Measurements from ENCODE around the gene C10orf143.

C10orf143 gene

DNA sequence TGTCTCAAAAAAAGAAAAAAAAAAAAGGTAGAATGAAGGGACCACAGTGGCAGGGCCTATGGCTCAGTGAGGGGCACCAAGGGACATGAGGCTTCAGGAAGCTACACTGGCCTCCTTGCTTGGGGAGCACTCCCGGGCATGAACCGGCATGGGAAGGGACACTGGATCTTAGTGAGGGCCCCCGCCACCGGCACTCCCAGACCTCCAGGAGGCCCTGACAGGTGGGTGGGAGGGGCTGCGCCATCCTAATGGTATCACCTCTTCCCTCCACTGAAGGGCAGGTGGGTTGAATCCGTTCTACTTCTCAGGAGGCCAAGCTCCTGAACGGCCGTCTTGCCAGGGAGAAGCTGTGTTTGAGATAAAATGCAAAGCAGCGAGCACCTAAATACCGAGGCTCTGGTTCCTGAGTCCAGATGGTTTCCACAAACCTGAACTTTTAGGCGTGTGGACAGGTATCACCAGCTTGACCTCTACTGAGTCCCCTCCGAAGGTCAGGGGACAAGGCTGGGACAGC is 69.8 kb downstream of the C10orf143 start:
- no peak for DNase-seq (ENCODE audit: extremely low read depth, insufficient read length)
- no peak overlapping the region for H3K4me3 ChIP-seq (replicated peaks; ENCODE audit: low read depth, low read length)
- no peaks in the 10 kb centered on the region for H3K36me3 ChIP-seq (ENCODE audit: control insufficient read depth, insufficient read depth, low read length)
- no peaks in the 10 kb centered on the region for H3K27me3 ChIP-seq (replicated peaks; ENCODE audit: control insufficient read depth, insufficient read depth, low read length)
- TF ChIP-seq CTCF (IDR thresholded peaks at IDR 0.05; ENCODE audit: insufficient read depth, low read length, poor library complexity, severe bottlenecking): no peak

GRCh38 chr10:130040351-130040750 is 70.3 kb downstream of the C10orf143 start:
- no peaks in the 10 kb centered on the region for H3K36me3 ChIP-seq (ENCODE audit: control insufficient read depth, insufficient read depth, low read length)
- no peak for TF ChIP-seq CTCF (IDR thresholded peaks at IDR 0.05; ENCODE audit: insufficient read depth, low read length, poor library complexity, severe bottlenecking)
- DNase-seq (ENCODE audit: extremely low read depth, insufficient read length): no peak
- H3K4me3 ChIP-seq (replicated peaks; ENCODE audit: low read depth, low read length): no peak overlapping the region
- no peaks in the 10 kb centered on the region for H3K27me3 ChIP-seq (replicated peaks; ENCODE audit: control insufficient read depth, insufficient read depth, low read length)

GRCh38 chr10:130039141-130039540 is 71.5 kb downstream of the C10orf143 start:
- no peaks in the 10 kb centered on the region for H3K27me3 ChIP-seq (replicated peaks; ENCODE audit: control insufficient read depth, insufficient read depth, low read length)

DNA sequence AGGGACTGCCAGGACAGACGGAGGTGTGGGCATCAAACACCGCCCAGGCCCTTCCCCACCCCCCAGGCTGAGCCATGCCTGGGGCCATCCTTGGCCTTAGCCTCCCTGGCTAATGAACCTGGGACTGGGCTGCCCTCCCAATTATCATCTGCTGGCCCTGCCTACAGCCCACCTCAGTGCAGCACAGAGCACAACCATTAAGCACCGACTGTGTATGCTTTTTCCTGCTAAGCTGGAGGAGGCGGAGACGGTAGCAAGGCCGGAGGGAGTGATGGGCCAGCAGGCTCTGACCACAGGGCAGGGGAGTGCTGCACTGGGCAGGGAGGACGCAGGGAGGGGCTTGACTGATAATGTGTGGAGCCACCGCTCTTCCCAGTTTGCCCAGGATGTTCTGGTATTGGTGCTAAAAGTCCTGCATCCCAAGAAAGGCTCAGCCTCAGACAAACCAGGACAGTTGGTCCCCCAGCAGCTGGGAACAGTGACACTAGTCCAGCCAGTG is 72.0 kb downstream of the C10orf143 start:
- DNase-seq (ENCODE audit: extremely low read depth, insufficient read length): no peak
- H3K36me3 ChIP-seq (ENCODE audit: control insufficient read depth, insufficient read depth, low read length): no peaks in the 10 kb centered on the region
- no peaks in the 10 kb centered on the region for H3K27me3 ChIP-seq (replicated peaks; ENCODE audit: control insufficient read depth, insufficient read depth, low read length)
- TF ChIP-seq CTCF (IDR thresholded peaks at IDR 0.05; ENCODE audit: insufficient read depth, low read length, poor library complexity, severe bottlenecking): no peak
- no peak overlapping the region for H3K4me3 ChIP-seq (replicated peaks; ENCODE audit: low read depth, low read length)

More at GRCh38 chr10:130039141-130039540, 71.5 kb downstream of the C10orf143 start:
- no peaks in the 10 kb centered on the region for H3K36me3 ChIP-seq (ENCODE audit: control insufficient read depth, insufficient read depth, low read length)
- DNase-seq (ENCODE audit: extremely low read depth, insufficient read length): no peak
- H3K4me3 ChIP-seq (replicated peaks; ENCODE audit: low read depth, low read length): no peak overlapping the region
- no peak for TF ChIP-seq CTCF (IDR thresholded peaks at IDR 0.05; ENCODE audit: insufficient read depth, low read length, poor library complexity, severe bottlenecking)

GRCh38 chr10:130038019-130038555 is 72.5 kb downstream of the C10orf143 start:
- no peaks in the 10 kb centered on the region for H3K27me3 ChIP-seq (replicated peaks; ENCODE audit: control insufficient read depth, insufficient read depth, low read length)
- TF ChIP-seq CTCF (IDR thresholded peaks at IDR 0.05; ENCODE audit: insufficient read depth, low read length, poor library complexity, severe bottlenecking): no peak

More at GRCh38 chr10:130038019-130038555, 72.5 kb downstream of the C10orf143 start:
- Histone ChIP-seq H3K36me3 (ENCODE audit: control insufficient read depth, insufficient read depth, low read length) (no peaks in the 10 kb centered on the region), H3K4me3 (replicated peaks; ENCODE audit: low read depth, low read length) (no peak overlapping the region)
- DNase-seq (ENCODE audit: extremely low read depth, insufficient read length): no peak

Data from GM06990 (cell line).